ENCODE measurements around the gene PPARG. TPM values are rescaled to one million over a fixed set of nuclear protein-coding genes. Genes with fewer than 3 reads are reported as not detected.

PPARG gene
- total RNA-seq, 1 experiment from 2014 or later: 61.5 TPM

GRCh38 chr3:12303993-12304392 lies 15.1 kb downstream of the PPARG start:
- Histone ChIP-seq H3K9me3 (ENCODE audit: insufficient read depth, low read depth) (peaks cover 20% of the 10 kb centered on the region), H2AFZ (no peak overlapping the region), H3K27me3 (ENCODE audit: insufficient read depth, low read depth) (no peaks in the 10 kb centered on the region), H3F3A (ENCODE audit: insufficient read depth, low read depth) (peaks cover 64% of the 10 kb centered on the region), H3K79me2 (ENCODE audit: low read depth) (peaks cover 100% of the 10 kb centered on the region), H3K4me3 (no peak overlapping the region), H3K27ac (peak overlapping the region; percentile 24; the same call in 1 of the 2 replicates), H3K4me1 (replicated peaks; ENCODE audit: insufficient read depth) (peaks cover 64% of the 10 kb centered on the region), H3K9me2 (ENCODE audit: insufficient read depth) (no peaks in the 10 kb centered on the region), H3K36me3 (ENCODE audit: low read depth) (peaks cover 80% of the 10 kb centered on the region), H4K20me1 (ENCODE audit: insufficient read depth) (peaks cover 18% of the 10 kb centered on the region), H3K4me2 (no peak overlapping the region)
- DNase-seq: no peak
- no peak for TF ChIP-seq EZH2 (IDR thresholded peaks at IDR 0.05; ENCODE audit: low read depth)
- TF ChIP-seq, protein P1, sequence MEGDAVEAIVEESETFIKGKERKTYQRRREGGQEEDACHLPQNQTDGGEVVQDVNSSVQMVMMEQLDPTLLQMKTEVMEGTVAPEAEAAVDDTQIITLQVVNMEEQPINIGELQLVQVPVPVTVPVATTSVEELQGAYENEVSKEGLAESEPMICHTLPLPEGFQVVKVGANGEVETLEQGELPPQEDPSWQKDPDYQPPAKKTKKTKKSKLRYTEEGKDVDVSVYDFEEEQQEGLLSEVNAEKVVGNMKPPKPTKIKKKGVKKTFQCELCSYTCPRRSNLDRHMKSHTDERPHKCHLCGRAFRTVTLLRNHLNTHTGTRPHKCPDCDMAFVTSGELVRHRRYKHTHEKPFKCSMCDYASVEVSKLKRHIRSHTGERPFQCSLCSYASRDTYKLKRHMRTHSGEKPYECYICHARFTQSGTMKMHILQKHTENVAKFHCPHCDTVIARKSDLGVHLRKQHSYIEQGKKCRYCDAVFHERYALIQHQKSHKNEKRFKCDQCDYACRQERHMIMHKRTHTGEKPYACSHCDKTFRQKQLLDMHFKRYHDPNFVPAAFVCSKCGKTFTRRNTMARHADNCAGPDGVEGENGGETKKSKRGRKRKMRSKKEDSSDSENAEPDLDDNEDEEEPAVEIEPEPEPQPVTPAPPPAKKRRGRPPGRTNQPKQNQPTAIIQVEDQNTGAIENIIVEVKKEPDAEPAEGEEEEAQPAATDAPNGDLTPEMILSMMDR (conservative IDR thresholded peaks at IDR 0.05): no peak
- POLR2A ChIA-PET (ENCODE audit: unreplicated experiment): no interaction called here
- intact Hi-C loops (cut with micrococcal nuclease; ENCODE audit: unreplicated experiment): no loop called here
- CTCF ChIA-PET: no interaction called here
- BruUV-seq (replicated peaks): no TSS peak

- H3K36me3 ChIP-seq (ENCODE audit: low read depth): peaks cover 72% of the 10 kb centered on the region
- H3K27me3 ChIP-seq (ENCODE audit: insufficient read depth, low read depth): no peaks in the 10 kb centered on the region
- no TSS peak for BruUV-seq (replicated peaks)
- no peak overlapping the region for H3K4me3 ChIP-seq
- peaks cover 17% of the 10 kb centered on the region; the same call in 1 of the 2 replicates for H4K20me1 ChIP-seq (ENCODE audit: insufficient read depth)
- peaks cover 73% of the 10 kb centered on the region for H3F3A ChIP-seq (ENCODE audit: insufficient read depth, low read depth)
- no peaks in the 10 kb centered on the region for H3K9me2 ChIP-seq (ENCODE audit: insufficient read depth)
- peaks cover 96% of the 10 kb centered on the region for H3K79me2 ChIP-seq (ENCODE audit: low read depth)
- H3K4me1 ChIP-seq (replicated peaks; ENCODE audit: insufficient read depth): peaks cover 49% of the 10 kb centered on the region
- H3K4me2 ChIP-seq: no peak overlapping the region
- H3K9me3 ChIP-seq (ENCODE audit: insufficient read depth, low read depth): peaks cover 21% of the 10 kb centered on the region
- intact Hi-C loops (cut with micrococcal nuclease; ENCODE audit: unreplicated experiment): loop anchor here (5.0 kb wide), 1 partner anchor 175 kb away; the partner anchor contains the start of gene TSEN2
- H2AFZ ChIP-seq: no peak overlapping the region
- ChIA-PET POLR2A (ENCODE audit: unreplicated experiment) (no interaction called here), CTCF (no interaction called here)
- no peak for DNase-seq
- H3K27ac ChIP-seq: peak overlapping the region; percentile 63
- TF ChIP-seq, protein P1 (conservative IDR thresholded peaks at IDR 0.05): no peak
- TF ChIP-seq EZH2 (IDR thresholded peaks at IDR 0.05; ENCODE audit: low read depth): no peak
These were observed 18.3 kb downstream of the PPARG start for GRCh38 chr3:12307136-12307535.

DNA sequence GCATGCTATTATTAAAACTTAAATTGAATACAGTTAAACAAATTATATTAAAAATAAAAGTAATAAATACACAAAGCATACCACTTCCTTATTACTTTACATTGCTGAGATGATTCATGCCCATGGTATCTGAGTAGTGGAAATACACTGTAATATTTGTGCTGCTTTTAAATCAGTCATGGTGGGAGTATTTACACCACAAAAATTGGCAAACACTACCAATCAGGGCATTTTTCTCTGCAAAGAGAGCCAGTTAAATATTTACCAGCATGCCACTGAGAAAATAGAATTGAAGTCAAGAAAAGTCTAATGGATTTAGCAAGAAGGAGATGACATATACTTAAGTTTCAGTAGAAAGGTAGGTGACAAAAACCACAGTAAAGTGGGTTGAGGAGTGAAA lies 19.6 kb downstream of the PPARG start:
- DNase-seq: peak in 1 of 2 experiments; percentile 82
- H3K4me3 ChIP-seq: no peak overlapping the region; the same call in 1 of the 2 replicates
- H3K9me3 ChIP-seq (ENCODE audit: insufficient read depth, low read depth): peaks cover 21% of the 10 kb centered on the region
- peak overlapping the region; percentile 63 for H3K27ac ChIP-seq
- TF ChIP-seq, protein P1 (conservative IDR thresholded peaks at IDR 0.05): no peak
- TF ChIP-seq EZH2 (IDR thresholded peaks at IDR 0.05; ENCODE audit: low read depth): no peak
- peaks cover 71% of the 10 kb centered on the region for H3F3A ChIP-seq (ENCODE audit: insufficient read depth, low read depth)
- H3K36me3 ChIP-seq (ENCODE audit: low read depth): peaks cover 76% of the 10 kb centered on the region
- peaks cover 54% of the 10 kb centered on the region for H3K4me1 ChIP-seq (replicated peaks; ENCODE audit: insufficient read depth)
- H3K79me2 ChIP-seq (ENCODE audit: low read depth): peaks cover 95% of the 10 kb centered on the region
- no peaks in the 10 kb centered on the region for H3K27me3 ChIP-seq (ENCODE audit: insufficient read depth, low read depth)
- intact Hi-C loops (cut with micrococcal nuclease; ENCODE audit: unreplicated experiment): loop anchor here (5.0 kb wide), 1 partner anchor 174 kb away; the partner anchor contains the start of gene TSEN2
- no peak overlapping the region for H2AFZ ChIP-seq
- POLR2A ChIA-PET (ENCODE audit: unreplicated experiment): interaction anchor here (0.6 kb wide), 1 partner anchor 121 kb away, joined by 3 read pairs; no protein-coding TSS in a partner anchor
- no peaks in the 10 kb centered on the region for H3K9me2 ChIP-seq (ENCODE audit: insufficient read depth)
- BruUV-seq (replicated peaks): no TSS peak
- CTCF ChIA-PET: no interaction called here
- no peak overlapping the region for H3K4me2 ChIP-seq
- H4K20me1 ChIP-seq (ENCODE audit: insufficient read depth): peaks cover 18% of the 10 kb centered on the region; the same call in 1 of the 2 replicates
